Neural progenitor cell (in vitro differentiated cells): Measurements from ENCODE around the gene INTS6. TPM values are rescaled to one million over a fixed set of nuclear protein-coding genes. Genes with fewer than 3 reads are reported as not detected.

Experiments
- DNase-seq: peaks from one replicate; pipeline ENCODE4 v3.0.0-alpha.2; 2016; ENCODE audit warnings: low spot score
- H2AFZ ChIP-seq: fragments of 200-600 bp; sonication (generic); replicated peaks from 2 replicates; pipeline ENCODE4 v1.6.1; 2016; ENCODE audit warnings: antibody characterized with exemption
- H3F3A ChIP-seq: fragments of 200-600 bp; sonication (generic); 2 replicates; pipeline ENCODE4 v1.6.1; 2016; ENCODE audit warnings: antibody characterized with exemption, low read depth
- H3K27ac ChIP-seq: fragments of 200-600 bp; sonication (generic); 2 replicates; pipeline ENCODE4 v1.5.1; 2016; ENCODE audit warnings: mild to moderate bottlenecking
- H3K27me3 ChIP-seq: fragments of 200-600 bp; sonication (generic); 2 replicates; pipeline ENCODE4 v1.6.1; 2016; ENCODE audit warnings: mild to moderate bottlenecking, moderate library complexity
- H3K36me3 ChIP-seq: fragments of 200-600 bp; sonication (generic); 2 replicates; pipeline ENCODE4 v1.5.1; 2016
- H3K4me1 ChIP-seq: fragments of 200-600 bp; sonication (generic); 2 replicates; pipeline ENCODE4 v1.6.1; 2016; ENCODE audit warnings: mixed run types
- H3K4me2 ChIP-seq: fragments of 200-600 bp; sonication (generic); 2 replicates; pipeline ENCODE4 v1.6.1; 2016
- H3K4me3 ChIP-seq: fragments of 200-600 bp; sonication (generic); 2 replicates; pipeline ENCODE4 v1.5.1; 2016
- H3K79me2 ChIP-seq: fragments of 200-600 bp; sonication (generic); 2 replicates; pipeline ENCODE4 v1.6.1; 2016; ENCODE audit warnings: low read depth
- H3K9ac ChIP-seq: fragments of 200-600 bp; sonication (generic); 2 replicates; pipeline ENCODE4 v1.6.1; 2016
- H3K9me3 ChIP-seq: fragments of 200-600 bp; sonication (generic); 2 replicates; pipeline ENCODE4 v1.5.1; 2016; ENCODE audit warnings: low read depth
- H4K20me1 ChIP-seq: fragments of 200-600 bp; sonication (generic); 2 replicates; pipeline ENCODE4 v1.6.1; 2016; ENCODE audit warnings: low read depth
- H3K27ac Mint-ChIP-seq: 3 replicates; pipeline ENCODE4 v1.8.0; 2021; ENCODE audit warnings: mixed read lengths
- H3K27me3 Mint-ChIP-seq: 2 replicates; pipeline ENCODE4 v1.8.0; 2022; ENCODE audit warnings: low read depth, mild to moderate bottlenecking, inconsistent platforms, moderate library complexity, mixed read lengths; ENCODE audit not compliant: insufficient read depth
- H3K36me3 Mint-ChIP-seq: 3 replicates; pipeline ENCODE4 v1.8.0; 2021; ENCODE audit warnings: mixed read lengths
- H3K4me1 Mint-ChIP-seq: 3 replicates; pipeline ENCODE4 v1.8.0; 2021; ENCODE audit warnings: mixed read lengths
- H3K4me3 Mint-ChIP-seq: 3 replicates; pipeline ENCODE4 v1.8.0; 2021; ENCODE audit warnings: mild to moderate bottlenecking, moderate library complexity, mixed read lengths
- H3K9me3 Mint-ChIP-seq: 3 replicates; pipeline ENCODE4 v1.8.0; 2020; ENCODE audit warnings: mixed read lengths
- EZH2 ChIP-seq: fragments of 200-600 bp; sonication (generic); IDR thresholded peaks from 2 replicates; pipeline ENCODE4 v1.6.1; 2017; ENCODE audit warnings: antibody characterized with exemption, mild to moderate bottlenecking, moderate library complexity
- EZH2phosphoT487 ChIP-seq: fragments of 200-600 bp; sonication (generic); IDR thresholded peaks from 2 replicates; pipeline ENCODE4 v1.6.1; 2017; ENCODE audit warnings: antibody characterized with exemption
- total RNA-seq: library from RNA; depleted of rRNA; stranded (reverse); fragments of >200 nt; gene quantifications from 2 replicates; pipeline ENCODE4 v1.2.3, GENCODE V29; 2015; ENCODE audit warnings: low replicate concordance
- TF ChIP-seq, protein P1 (sequence below): fragments of 200-600 bp; sonication (generic); IDR thresholded peaks from 2 replicates; pipeline ENCODE4 v1.5.1; 2017; ENCODE audit warnings: antibody characterized with exemption, mild to moderate bottlenecking

INTS6 gene
- total RNA-seq, 1 donor from 2014 or later, result 84.0 TPM

- Histone ChIP-seq H3F3A (peaks cover 58% of the 10 kb centered on the region), H3K4me1 (no peaks in the 10 kb centered on the region), H2AFZ (no peak overlapping the region), H3K4me3 (no peak overlapping the region), H3K27me3 (no peaks in the 10 kb centered on the region), H3K27ac (peak overlapping the region; percentile 30), H3K36me3 (peaks cover 50% of the 10 kb centered on the region), H4K20me1 (no peaks in the 10 kb centered on the region), H3K79me2 (no peaks in the 10 kb centered on the region), H3K9ac (no peak overlapping the region), H3K4me2 (no peak overlapping the region), H3K9me3 (no peaks in the 10 kb centered on the region)
- Mint-ChIP-seq H3K27me3 (no peaks in the 10 kb centered on the region), H3K4me3 (no peak overlapping the region), H3K4me1 (no peaks in the 10 kb centered on the region), H3K36me3 (peaks cover 16% of the 10 kb centered on the region), H3K9me3 (no peaks in the 10 kb centered on the region), H3K27ac (no peak overlapping the region)
- no peak for DNase-seq
- TF ChIP-seq EZH2phosphoT487, result no peak
- TF ChIP-seq, protein P1, sequence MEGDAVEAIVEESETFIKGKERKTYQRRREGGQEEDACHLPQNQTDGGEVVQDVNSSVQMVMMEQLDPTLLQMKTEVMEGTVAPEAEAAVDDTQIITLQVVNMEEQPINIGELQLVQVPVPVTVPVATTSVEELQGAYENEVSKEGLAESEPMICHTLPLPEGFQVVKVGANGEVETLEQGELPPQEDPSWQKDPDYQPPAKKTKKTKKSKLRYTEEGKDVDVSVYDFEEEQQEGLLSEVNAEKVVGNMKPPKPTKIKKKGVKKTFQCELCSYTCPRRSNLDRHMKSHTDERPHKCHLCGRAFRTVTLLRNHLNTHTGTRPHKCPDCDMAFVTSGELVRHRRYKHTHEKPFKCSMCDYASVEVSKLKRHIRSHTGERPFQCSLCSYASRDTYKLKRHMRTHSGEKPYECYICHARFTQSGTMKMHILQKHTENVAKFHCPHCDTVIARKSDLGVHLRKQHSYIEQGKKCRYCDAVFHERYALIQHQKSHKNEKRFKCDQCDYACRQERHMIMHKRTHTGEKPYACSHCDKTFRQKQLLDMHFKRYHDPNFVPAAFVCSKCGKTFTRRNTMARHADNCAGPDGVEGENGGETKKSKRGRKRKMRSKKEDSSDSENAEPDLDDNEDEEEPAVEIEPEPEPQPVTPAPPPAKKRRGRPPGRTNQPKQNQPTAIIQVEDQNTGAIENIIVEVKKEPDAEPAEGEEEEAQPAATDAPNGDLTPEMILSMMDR, result no peak
- no peak for TF ChIP-seq EZH2
Observed at GRCh38 chr13:51364404-51365008, 88.3 kb downstream of the INTS6 start.

- peaks cover 58% of the 10 kb centered on the region for H3F3A ChIP-seq
- no peak for DNase-seq
- H4K20me1 ChIP-seq, result no peaks in the 10 kb centered on the region
- H3K36me3 ChIP-seq, result peaks cover 41% of the 10 kb centered on the region
- no peaks in the 10 kb centered on the region for H3K9me3 ChIP-seq
- H3K4me3 ChIP-seq, result no peak overlapping the region
- H3K27me3 Mint-ChIP-seq, result no peaks in the 10 kb centered on the region
- H3K36me3 Mint-ChIP-seq, result peaks cover 10% of the 10 kb centered on the region
- no peaks in the 10 kb centered on the region for H3K27me3 ChIP-seq
- H3K27ac ChIP-seq, result no peak overlapping the region
- H3K4me1 Mint-ChIP-seq, result no peaks in the 10 kb centered on the region
- TF ChIP-seq, protein P1, result no peak
- no peak for TF ChIP-seq EZH2
- TF ChIP-seq EZH2phosphoT487, result no peak
- peaks cover 3% of the 10 kb centered on the region for H3K4me1 ChIP-seq
- H3K79me2 ChIP-seq, result no peaks in the 10 kb centered on the region
- H3K9me3 Mint-ChIP-seq, result no peaks in the 10 kb centered on the region
- H3K9ac ChIP-seq, result no peak overlapping the region
- no peak overlapping the region for H3K4me2 ChIP-seq
- H2AFZ ChIP-seq, result no peak overlapping the region
- H3K4me3 Mint-ChIP-seq, result no peak overlapping the region
- H3K27ac Mint-ChIP-seq, result no peak overlapping the region
Observed at GRCh38 chr13:51363625-51364024, 89.2 kb downstream of the INTS6 start.

DNA sequence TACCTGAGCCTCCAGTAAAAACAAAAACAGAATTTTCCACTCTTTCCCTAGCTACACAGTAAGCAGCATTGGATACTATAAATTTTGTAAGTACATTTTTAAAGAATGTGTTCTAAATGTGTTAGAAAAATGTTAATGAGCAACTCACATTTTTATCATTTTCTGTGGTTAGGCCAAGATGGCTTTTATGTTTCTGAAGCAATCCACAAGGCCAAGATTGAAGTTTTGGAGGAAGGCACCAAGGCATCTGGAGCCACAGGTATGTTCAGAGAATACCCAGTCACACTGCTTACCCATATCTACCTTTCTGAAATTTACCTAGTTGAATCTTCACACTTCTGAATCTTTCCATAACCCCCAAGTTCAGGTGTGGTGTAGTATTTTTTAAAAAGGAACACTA, 91.7 kb downstream of the INTS6 start:
- peaks cover 59% of the 10 kb centered on the region for H3F3A ChIP-seq
- H3K4me3 ChIP-seq, result no peak overlapping the region
- H3K27me3 ChIP-seq, result no peaks in the 10 kb centered on the region
- H4K20me1 ChIP-seq, result no peaks in the 10 kb centered on the region
- no peak overlapping the region for H3K27ac Mint-ChIP-seq
- no peaks in the 10 kb centered on the region for H3K4me1 Mint-ChIP-seq
- H3K27ac ChIP-seq, result peak overlapping the region; percentile 26
- DNase-seq, result no peak
- no peak for TF ChIP-seq EZH2
- TF ChIP-seq, protein P1, result no peak
- no peak for TF ChIP-seq EZH2phosphoT487
- peaks cover 21% of the 10 kb centered on the region for H3K36me3 ChIP-seq
- no peak overlapping the region for H3K9ac ChIP-seq
- peaks cover 3% of the 10 kb centered on the region for H3K36me3 Mint-ChIP-seq
- H3K79me2 ChIP-seq, result no peaks in the 10 kb centered on the region
- no peak overlapping the region for H3K4me3 Mint-ChIP-seq
- H3K4me2 ChIP-seq, result no peak overlapping the region
- no peaks in the 10 kb centered on the region for H3K9me3 Mint-ChIP-seq
- no peaks in the 10 kb centered on the region for H3K27me3 Mint-ChIP-seq
- no peaks in the 10 kb centered on the region for H3K9me3 ChIP-seq
- H3K4me1 ChIP-seq, result peaks cover 16% of the 10 kb centered on the region
- H2AFZ ChIP-seq, result no peak overlapping the region
